Activated CD4-positive, alpha-beta T cell treated with anti-CD3 and anti-CD28 coated beads, Interleukin-2, Interleukin-6, amounts not matched to agents 100 ng/mL and 50 ng/mL, durations not matched to agents 16 hours and 8 hours (primary cell): ENCODE data around the gene SLC35F3.
"Not testable (repeated sequence)": the region's sequence is repeated elsewhere in the genome, so short reads cannot be mapped to it uniquely, and the experiment has no call there.

Experiments used
- DNase-seq: peaks from one replicate; pipeline ENCODE4 v3.0.0-alpha.2; 2020

Gene SLC35F3

GRCh38 chr1:234300096-234300495, 395.6 kb downstream of the SLC35F3 start:
- no peak for DNase-seq

- not testable (repeated sequence) for DNase-seq
Observed at GRCh38 chr1:234301663-234302062, 397.2 kb downstream of the SLC35F3 start.

DNA sequence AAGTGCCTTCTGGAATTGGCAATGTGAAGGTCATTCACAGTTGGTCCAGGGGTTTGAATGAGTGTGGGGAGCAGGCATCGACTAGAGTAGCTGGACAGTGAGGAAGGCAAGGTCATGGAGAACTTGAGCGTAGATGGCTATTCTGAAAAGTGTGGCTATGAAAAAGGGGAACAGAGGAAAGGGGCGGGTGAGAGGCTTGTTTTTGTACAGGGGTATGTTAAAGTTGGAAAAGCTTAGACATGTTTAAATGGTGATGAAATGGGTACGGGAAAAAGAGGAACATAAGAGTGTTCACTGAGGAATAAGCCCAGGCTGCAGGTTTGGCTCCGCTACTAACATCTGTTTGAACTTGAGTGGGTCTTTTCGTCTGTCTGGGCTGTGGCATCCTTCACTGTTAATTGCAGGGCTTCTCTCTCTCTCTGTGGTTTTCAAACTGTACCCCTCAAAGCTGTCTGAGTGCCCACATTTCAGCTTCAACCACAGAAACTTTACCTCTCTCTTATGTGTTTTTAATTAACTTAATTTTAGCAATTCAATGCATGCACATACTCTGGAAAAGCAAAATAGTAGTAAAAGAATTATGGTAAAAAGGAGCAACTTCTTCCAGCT, 398.0 kb downstream of the SLC35F3 start:
- DNase-seq: no peak

- no peak for DNase-seq
Observed at GRCh38 chr1:234303231-234303630, 398.8 kb downstream of the SLC35F3 start.

GRCh38 chr1:234307726-234308125, 403.2 kb downstream of the SLC35F3 start:
- DNase-seq: no peak

DNA sequence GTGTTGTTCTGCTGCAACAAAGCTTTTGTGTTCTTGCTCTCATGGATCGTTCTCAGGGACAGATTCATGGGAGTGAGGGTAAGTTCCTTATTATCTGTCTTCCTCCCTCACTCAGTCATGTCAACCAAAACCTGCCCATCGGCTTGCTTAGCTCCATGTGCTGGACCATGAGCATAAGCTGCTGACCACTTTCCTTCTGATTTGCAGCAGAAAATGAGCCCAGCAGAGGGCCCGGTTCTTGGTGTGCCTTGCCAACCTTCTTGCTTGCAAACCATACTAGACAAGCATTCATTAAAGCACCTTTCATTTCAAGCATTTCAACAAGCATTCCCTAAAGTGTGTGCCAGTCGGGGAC, 404.7 kb downstream of the SLC35F3 start:
- no peak for DNase-seq

DNA sequence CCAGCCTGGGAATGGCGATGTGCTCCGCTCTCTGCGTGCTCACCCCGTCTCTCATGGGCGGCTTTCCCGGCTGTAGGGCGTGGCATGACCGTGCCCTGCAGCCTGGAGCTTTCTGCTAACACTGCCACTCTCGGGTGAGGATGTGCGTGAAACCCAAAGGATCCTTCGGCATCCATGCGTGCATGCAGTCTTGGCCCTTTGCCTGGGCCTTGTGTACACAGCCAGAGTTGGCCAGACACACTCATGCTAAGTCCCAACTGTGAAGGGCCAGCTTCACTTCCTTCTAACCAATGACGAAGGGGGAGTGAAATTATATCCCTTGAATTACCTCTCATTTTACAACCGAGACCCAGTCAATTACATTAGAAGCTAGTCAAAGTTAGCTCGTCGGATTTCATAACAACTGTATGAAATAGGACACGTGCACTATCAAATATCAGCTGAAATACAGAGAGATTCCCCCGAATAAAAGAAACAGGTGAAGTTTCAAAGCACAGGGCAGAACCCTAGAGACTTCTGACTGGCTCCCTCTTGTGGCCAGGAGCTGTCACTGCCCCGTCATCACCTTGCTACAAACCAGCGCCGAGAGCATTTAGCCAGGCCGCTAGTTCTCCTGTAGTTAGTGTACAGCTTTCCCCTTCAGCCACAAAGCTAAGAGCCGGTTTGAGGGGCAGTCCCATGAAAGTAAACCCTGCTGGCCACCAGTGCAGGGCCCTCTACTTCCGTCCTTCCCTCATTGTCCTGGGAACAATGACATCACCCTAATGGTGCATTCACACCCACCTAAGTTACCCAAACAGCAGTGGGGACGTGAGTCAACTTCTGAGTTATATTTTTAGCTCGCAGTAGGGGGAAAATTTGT, 405.4 kb downstream of the SLC35F3 start:
- peak; percentile 79 for DNase-seq

DNA sequence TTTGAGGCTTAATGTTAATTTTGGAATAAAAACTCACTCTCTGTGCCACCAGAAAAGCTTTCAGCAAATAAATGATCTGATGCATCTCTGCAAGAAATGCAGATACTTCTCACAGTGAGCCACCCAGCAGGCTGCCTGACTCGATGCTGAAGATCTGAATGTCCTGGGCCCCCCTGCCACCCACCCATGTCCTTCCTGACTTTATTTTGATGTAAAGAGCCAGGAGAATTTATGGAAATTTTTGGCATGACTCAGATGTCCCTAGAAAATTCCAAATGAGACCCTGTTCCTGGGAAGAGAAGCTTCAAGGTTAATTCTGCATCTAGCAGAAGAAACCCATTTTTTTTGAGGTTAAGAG, 406.0 kb downstream of the SLC35F3 start:
- DNase-seq: no peak

- no peak for DNase-seq
Observed at GRCh38 chr1:234311414-234311813, 406.9 kb downstream of the SLC35F3 start.

- DNase-seq: no peak
Observed at GRCh38 chr1:234313171-234313570, 408.7 kb downstream of the SLC35F3 start.

DNA sequence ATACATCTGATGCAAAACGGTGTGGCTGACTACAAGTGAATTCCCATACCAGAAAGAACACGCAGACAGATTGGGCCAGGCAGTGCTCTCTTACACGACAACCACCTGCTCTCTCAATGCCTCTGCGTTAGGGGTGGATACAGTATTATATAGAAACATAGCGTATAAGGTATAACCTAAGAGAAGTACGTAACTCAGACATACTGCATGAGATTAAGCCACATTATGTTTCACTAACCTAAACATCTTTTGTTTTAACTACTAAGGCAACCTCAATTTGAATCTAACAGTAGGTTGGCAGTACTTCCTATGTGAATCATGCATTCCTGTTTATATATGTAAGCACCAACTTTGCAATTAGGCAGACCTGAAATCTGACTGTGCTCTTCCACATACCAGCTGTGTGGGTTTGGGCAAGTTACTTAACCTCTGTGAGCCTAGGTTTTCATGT, 410.6 kb downstream of the SLC35F3 start:
- DNase-seq: peak; percentile 74

- no peak for DNase-seq
Observed at GRCh38 chr1:234315588-234315987, 411.1 kb downstream of the SLC35F3 start.

- DNase-seq: no peak
Observed at GRCh38 chr1:234316486-234316885, 412.0 kb downstream of the SLC35F3 start.

DNA sequence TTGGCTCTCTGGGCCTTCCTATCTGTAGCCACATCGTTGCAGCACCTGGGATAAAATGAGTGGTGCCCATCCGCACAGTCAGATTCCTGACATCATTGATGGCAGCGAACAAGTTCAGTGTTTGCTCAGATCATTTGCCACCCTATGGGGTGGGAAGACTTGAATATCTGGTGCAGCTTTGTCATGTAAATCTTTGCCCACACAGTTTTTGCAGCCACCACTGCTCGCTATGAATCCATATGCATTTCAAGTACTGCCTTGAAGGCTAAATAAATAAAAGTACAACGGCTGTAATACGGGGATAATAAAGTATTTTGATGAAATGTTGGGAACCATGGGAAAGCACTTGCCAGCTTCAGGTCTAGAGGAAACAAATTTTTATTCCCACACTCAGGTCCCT, 412.5 kb downstream of the SLC35F3 start:
- DNase-seq: no peak

GRCh38 chr1:234320069-234320468, 415.6 kb downstream of the SLC35F3 start:
- DNase-seq: no peak

GRCh38 chr1:234320549-234320948, 416.1 kb downstream of the SLC35F3 start:
- no peak for DNase-seq

GRCh38 chr1:234321231-234321630, 416.8 kb downstream of the SLC35F3 start:
- no peak for DNase-seq

DNA sequence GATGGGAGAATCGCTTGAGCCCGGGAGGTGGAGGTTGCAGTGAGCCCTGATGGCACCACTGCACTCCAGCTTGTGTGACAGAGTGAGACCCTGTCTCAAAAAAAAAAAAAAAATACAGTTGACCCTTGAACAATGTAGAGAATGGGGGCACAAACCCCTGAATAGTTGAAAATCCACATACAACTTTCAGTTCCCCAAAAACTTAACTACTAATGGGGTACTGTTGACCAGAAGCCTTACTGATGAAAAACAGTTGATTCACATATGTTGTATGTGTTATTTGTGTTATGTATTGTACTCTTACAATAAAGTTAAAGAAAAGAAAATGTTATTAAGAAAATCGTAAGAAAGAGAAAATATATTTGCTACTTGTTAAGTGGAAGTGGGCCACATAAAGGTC, 417.6 kb downstream of the SLC35F3 start:
- no peak for DNase-seq

DNA sequence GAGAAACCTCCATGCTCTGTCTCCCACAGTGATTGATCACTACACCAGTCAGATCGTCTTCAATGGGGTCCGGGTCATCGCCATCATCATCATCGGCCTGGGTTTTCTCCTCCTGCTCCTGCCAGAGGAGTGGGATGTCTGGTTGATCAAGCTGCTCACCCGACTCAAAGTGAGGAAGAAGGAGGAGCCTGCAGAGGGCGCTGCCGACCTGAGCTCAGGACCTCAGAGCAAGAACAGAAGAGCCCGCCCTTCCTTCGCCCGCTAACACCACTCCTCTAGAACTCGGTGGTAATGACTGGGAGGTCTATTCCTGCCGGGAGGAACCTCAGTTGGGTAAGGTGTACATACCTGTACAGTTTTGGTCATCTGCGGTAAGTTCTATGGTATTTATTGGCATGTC, 418.5 kb downstream of the SLC35F3 start:
- DNase-seq: peak; percentile 65

- DNase-seq: no peak
Observed at GRCh38 chr1:234324821-234325220, 420.3 kb downstream of the SLC35F3 start.

- peak; percentile 43 for DNase-seq
Observed at GRCh38 chr1:234325878-234326496, 421.5 kb downstream of the SLC35F3 start.

DNA sequence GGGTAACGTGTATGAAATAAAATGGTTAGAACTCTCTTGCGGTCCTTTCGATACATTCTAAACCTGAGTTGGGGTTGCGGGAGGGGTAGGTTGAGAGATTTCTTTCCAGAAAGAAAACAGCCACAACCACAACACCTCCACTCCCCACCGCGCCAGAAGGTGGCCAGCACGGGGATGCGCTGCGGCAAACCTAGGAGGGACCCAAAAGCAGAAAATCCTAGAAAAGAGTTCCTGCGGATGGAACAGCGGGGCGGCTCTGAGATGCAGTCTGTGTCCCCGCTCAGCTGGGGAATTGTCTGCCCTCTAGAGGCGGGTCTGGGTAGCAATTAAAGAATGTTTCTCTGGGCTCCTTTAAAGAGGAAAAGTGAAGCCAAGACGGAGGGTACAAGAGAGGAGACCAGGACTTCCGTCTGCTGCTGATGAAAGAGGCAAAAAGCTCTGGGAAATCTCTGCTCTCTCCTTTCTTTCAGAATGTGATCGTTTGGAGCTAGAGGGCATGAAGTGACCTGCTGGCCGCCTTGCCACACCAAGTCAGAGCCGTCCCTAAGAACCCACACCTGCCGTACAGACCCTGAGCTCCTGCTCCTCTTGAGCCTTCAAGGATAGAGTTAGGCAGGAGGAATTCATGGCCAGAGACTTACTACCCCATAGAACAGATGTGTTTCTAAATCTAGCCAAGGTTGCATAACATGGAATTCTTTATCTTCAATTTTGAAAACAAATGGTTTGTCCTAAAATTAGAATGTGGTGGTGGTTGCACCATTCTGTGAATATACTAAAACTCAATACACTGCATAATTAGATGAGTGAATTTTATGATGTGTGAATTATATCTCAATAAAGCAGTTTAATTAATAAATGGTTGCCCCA, 422.3 kb downstream of the SLC35F3 start:
- DNase-seq: peak; percentile 83

DNA sequence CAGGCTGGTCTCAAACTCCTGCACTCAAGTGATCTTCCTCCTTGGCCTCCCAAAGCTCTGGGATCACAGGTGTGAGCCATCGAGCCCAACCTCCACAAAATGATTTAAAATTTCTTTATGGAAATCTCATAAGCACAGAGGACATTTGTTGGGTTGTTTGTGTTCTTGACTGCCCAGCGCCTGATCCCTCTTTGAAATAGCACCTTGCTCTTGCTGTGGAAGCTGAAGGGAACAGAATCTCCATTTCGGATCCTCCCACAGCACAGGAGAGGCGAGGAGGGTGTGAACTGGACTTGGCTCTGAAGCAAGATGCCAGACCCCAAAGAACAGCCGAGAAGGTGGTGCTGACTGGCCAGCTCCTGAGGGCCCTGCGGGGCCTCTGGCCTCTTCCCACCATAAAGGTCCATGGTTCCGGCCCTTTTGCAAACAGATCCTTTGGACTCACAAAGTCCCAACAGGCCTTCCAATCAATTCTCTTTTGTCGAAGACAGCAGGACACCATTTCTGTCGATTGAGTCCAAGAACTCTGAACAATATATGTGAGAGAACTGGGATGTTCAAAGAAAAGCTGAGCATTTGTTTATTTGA, 423.2 kb downstream of the SLC35F3 start:
- DNase-seq: no peak
